ENCODE measurements around the gene ZNF91.
A peak's percentile ranks its signal among the peaks of the same experiment; 100 is the strongest.
"Not testable (repeated sequence)": the region's sequence is repeated elsewhere in the genome, so short reads cannot be mapped to it uniquely, and the experiment has no call there.

ZNF91 gene
- 160 to 191 reads per million in 2 donors for total RNA-seq

- peak; percentile 65 to 98 (median 86) for DNase-seq
Observed at GRCh38 chr19:23395041-23395721, at the start of gene ZNF91. Gene ZNF91 (minus strand): TSS chr19:23395471. CDS start chr19:23395354, 117 bp downstream.

- DNase-seq, result no peak
Observed at GRCh38 chr19:23440791-23441190, 45.5 kb upstream of the ZNF91 start.

- DNase-seq, result no peak
Observed at GRCh38 chr19:23440207-23440606, 44.9 kb upstream of the ZNF91 start.

GRCh38 chr19:23439623-23440022 is 44.4 kb upstream of the ZNF91 start:
- no peak for DNase-seq

GRCh38 chr19:23437901-23438300 is 42.6 kb upstream of the ZNF91 start:
- no peak for DNase-seq

- DNase-seq, result no peak
Observed at GRCh38 chr19:23436944-23437343, 41.7 kb upstream of the ZNF91 start.

- DNase-seq, result no peak
Observed at GRCh38 chr19:23436318-23436717, 41.0 kb upstream of the ZNF91 start.

GRCh38 chr19:23420824-23421223 is 25.6 kb upstream of the ZNF91 start:
- DNase-seq, result no peak

- DNase-seq, result not testable (repeated sequence)
Observed at GRCh38 chr19:23419261-23419660, 24.0 kb upstream of the ZNF91 start.

GRCh38 chr19:23415561-23416191 is 20.4 kb upstream of the ZNF91 start:
- no peak for DNase-seq

- no peak for DNase-seq
Observed at GRCh38 chr19:23415034-23415433, 19.8 kb upstream of the ZNF91 start.

- DNase-seq, result no peak
Observed at GRCh38 chr19:23410155-23410554, 14.9 kb upstream of the ZNF91 start.

GRCh38 chr19:23409392-23410048 is 14.2 kb upstream of the ZNF91 start:
- no peak for DNase-seq

- DNase-seq, result no peak
Observed at GRCh38 chr19:23407616-23408133, 12.4 kb upstream of the ZNF91 start.

- no peak for DNase-seq
Observed at GRCh38 chr19:23406721-23407120, 11.4 kb upstream of the ZNF91 start.

- no peak for DNase-seq
Observed at GRCh38 chr19:23406091-23406490, 10.8 kb upstream of the ZNF91 start.

- DNase-seq, result no peak
Observed at GRCh38 chr19:23404676-23405075, 9.4 kb upstream of the ZNF91 start.

GRCh38 chr19:23403581-23404324 is 8.5 kb upstream of the ZNF91 start:
- no peak for DNase-seq

GRCh38 chr19:23403052-23403451 is 7.8 kb upstream of the ZNF91 start:
- no peak for DNase-seq

- DNase-seq, result no peak
Observed at GRCh38 chr19:23402388-23402787, 7.1 kb upstream of the ZNF91 start.

- DNase-seq, result no peak
Observed at GRCh38 chr19:23401086-23401610, 5.9 kb upstream of the ZNF91 start.

GRCh38 chr19:23399443-23399842 is 4.2 kb upstream of the ZNF91 start:
- no peak for DNase-seq

- not testable (repeated sequence) for DNase-seq
Observed at GRCh38 chr19:23395722-23396117, 449 bp upstream of the ZNF91 start.

All from T-helper 2 cell (primary cell).